Testis (tissue), 5 donors: ENCODE data around the gene PNRC2. TPM values are rescaled to one million over a fixed set of nuclear protein-coding genes. Genes with fewer than 3 reads are reported as not detected.

Source experiments
- DNase-seq: peaks from one replicate; pipeline ENCODE4 v3.0.0-alpha.2; 2019
- H3K27ac ChIP-seq, 2 donors: fragments of 200-600 bp; sonication (generic); one replicate each; pipeline ENCODE4 v1.5.1; 2019
- H3K27me3 ChIP-seq: fragments of 200-600 bp; sonication (generic); one replicate; pipeline ENCODE4 v1.5.1; 2019
- H3K36me3 ChIP-seq: fragments of 200-600 bp; sonication (generic); one replicate; pipeline ENCODE4 v1.5.1; 2017; ENCODE audit warnings: low read depth; ENCODE audit errors: missing control alignments
- H3K4me1 ChIP-seq: fragments of 200-600 bp; sonication (generic); one replicate; pipeline ENCODE4 v1.5.1; 2019
- H3K4me3 ChIP-seq, 2 donors: fragments of 200-600 bp; sonication (generic); one replicate each; pipeline ENCODE4 v1.5.1; 2017 to 2019
- H3K9me3 ChIP-seq: fragments of 200-600 bp; sonication (generic); one replicate; pipeline ENCODE4 v1.5.1; 2017
- CTCF ChIP-seq, 3 experiments: fragments of 450-650 bp in 2 of 3; fragments of 200-600 bp in 1 of 3; sonication (generic) in 1 of 3; IDR thresholded peaks; one replicate each; pipeline ENCODE4 v1.5.1; 2016 to 2019; ENCODE audit warnings: antibody characterized with exemption in 3 of 3, mild to moderate bottlenecking in 2 of 3, moderate library complexity in 1 of 3
- POLR2A ChIP-seq: fragments of 450-650 bp; IDR thresholded peaks from one replicate; pipeline ENCODE4 v1.6.1; 2017; ENCODE audit warnings: antibody characterized with exemption, mild to moderate bottlenecking, moderate library complexity
- whole genome bisulfite sequencing, 2 donors: methylation state at CpG; one replicate each; pipeline ENCODE4 v1.1.5; 2018; 5-methylcytosine and 5-hydroxymethylcytosine counted together
- intact Hi-C: fragments of 100-400 bp; cut with DNase I; formaldehyde crosslinking; loops from one replicate; pipeline ENCODE4 v1.15.1; 2023; ENCODE audit warnings: low total_unique reads
- long read RNA-seq, 2 donors: transcript quantifications; one replicate each; lab custom pipeline, GENCODE V29; 2026
- polyA plus RNA-seq: library from polyadenylated mRNA; stranded (reverse); fragments of 350-450 nt; fragmentation: Illumina TruSeq; extraction: RNeasy Lipid Tissue Mini Kit (QIAGEN cat#74804); gene quantifications from one replicate; pipeline ENCODE4 v1.2.3, GENCODE V29; 2014; ENCODE audit warnings: low read depth, low replicate concordance; ENCODE audit not compliant: insufficient read depth
- total RNA-seq, 2 donors: library from RNA; depleted of rRNA; stranded (reverse); fragments of >200 nt; gene quantifications; one replicate each; pipeline ENCODE4 v1.2.3, GENCODE V29; 2016

PNRC2 gene
- total RNA-seq = 10 to 100 TPM; 61.5 to 68.1 TPM
- polyA plus RNA-seq = 57.7 TPM
- long read RNA-seq, donor 1, transcript PNRC2-201 (3 exons, 2,416 nt) = major isoform, 167 of 189 reads
- long read RNA-seq, donor 1, transcript PNRC2-202 (3 exons, 814 nt) = minor isoform, 10 of 189 reads
- long read RNA-seq, donor 1, partial matches to known transcripts = 9 of 189 reads
- long read RNA-seq, donor 1, other reads (novel, unspliced or antisense) = 0 of 189 reads
- long read RNA-seq, donor 2, transcript PNRC2-202 (3 exons, 814 nt) = minor isoform, 6 of 176 reads
- long read RNA-seq, donor 2, transcript PNRC2-201 (3 exons, 2,416 nt) = major isoform, 95 of 176 reads
- long read RNA-seq, donor 2, transcript PNRC2-204 (2 exons, 171 nt) = minor isoform, 6 of 176 reads
- long read RNA-seq, donor 2, partial matches to known transcripts = 38 of 176 reads
- long read RNA-seq, donor 2, other reads (novel, unspliced or antisense) = 31 of 176 reads

- H3K4me1 ChIP-seq = peaks cover 10% of the 10 kb centered on the region
- no peaks in the 10 kb centered on the region for H3K36me3 ChIP-seq
- TF ChIP-seq CTCF (IDR thresholded peaks at IDR 0.05) (peak in 1 of 3 experiments; percentile 23), POLR2A (peak; percentile 74)
- peak; percentile 98 for DNase-seq
- WGBS, 2 donors = 0% methylated on average over 49 to 81 of the region's 84 CpGs
- H3K27ac ChIP-seq = peak within 1 kb of the TSS; percentile 99
- intact Hi-C loops = no loop called here
- H3K4me3 ChIP-seq = peak within 1 kb of the TSS; percentile 73 to 86
- no peaks in the 10 kb centered on the region for H3K27me3 ChIP-seq
- no peaks in the 10 kb centered on the region for H3K9me3 ChIP-seq
Observed at GRCh38 chr1:23959461-23960290, at the start of gene PNRC2. TSS of gene PNRC2 (plus strand) at chr1:23959828. CDS start at chr1:23961458, 1,630 bp downstream.

GRCh38 chr1:23910144-23910543 is 49.5 kb upstream of the PNRC2 start:
- WGBS, 2 donors = 94% methylated on average over 8 of the region's 8 CpGs
- no peak overlapping the region for H3K27ac ChIP-seq
- H3K4me3 ChIP-seq = no peak overlapping the region
- no peaks in the 10 kb centered on the region for H3K36me3 ChIP-seq
- H3K9me3 ChIP-seq = no peaks in the 10 kb centered on the region
- intact Hi-C loops = no loop called here
- TF ChIP-seq CTCF (IDR thresholded peaks at IDR 0.05) (no peak), POLR2A (no peak)
- DNase-seq = no peak
- no peaks in the 10 kb centered on the region for H3K4me1 ChIP-seq
- H3K27me3 ChIP-seq = no peaks in the 10 kb centered on the region

GRCh38 chr1:23910553-23911246 is 48.9 kb upstream of the PNRC2 start:
- Histone ChIP-seq H3K36me3 (no peaks in the 10 kb centered on the region), H3K9me3 (no peaks in the 10 kb centered on the region), H3K4me3 (no peak overlapping the region), H3K27ac (no peak overlapping the region), H3K4me1 (no peaks in the 10 kb centered on the region), H3K27me3 (no peaks in the 10 kb centered on the region)
- no peak for DNase-seq
- no peak for TF ChIP-seq CTCF (IDR thresholded peaks at IDR 0.05)
- TF ChIP-seq POLR2A = no peak
- WGBS, 2 donors = 81 to 87% methylated on average over 11 of the region's 11 CpGs
- intact Hi-C loops = no loop called here

GRCh38 chr1:23911921-23912320 is 47.7 kb upstream of the PNRC2 start:
- H3K27me3 ChIP-seq = no peaks in the 10 kb centered on the region
- no peaks in the 10 kb centered on the region for H3K9me3 ChIP-seq
- no peaks in the 10 kb centered on the region for H3K4me1 ChIP-seq
- no peak for DNase-seq
- H3K36me3 ChIP-seq = no peaks in the 10 kb centered on the region
- no peak overlapping the region for H3K4me3 ChIP-seq
- no peak overlapping the region for H3K27ac ChIP-seq
- TF ChIP-seq CTCF (IDR thresholded peaks at IDR 0.05) (no peak), POLR2A (no peak)
- 88 to 90% methylated on average over 8 of the region's 8 CpGs for WGBS, 2 donors
- intact Hi-C loops = no loop called here
